GM06990 (cell line): ENCODE measurements around the gene MYOF.

Experiments
- DNase-seq: peaks from one replicate; pipeline ENCODE4 v3.0.0-alpha.2; 2011; ENCODE audit not compliant: insufficient read length; ENCODE audit errors: extremely low read depth
- H3K27me3 ChIP-seq: replicated peaks from 2 replicates; pipeline ENCODE4 v1.6.0; 2011; ENCODE audit warnings: low read length; ENCODE audit not compliant: control insufficient read depth, insufficient read depth
- H3K36me3 ChIP-seq: 2 replicates; pipeline ENCODE4 v1.5.1; 2011; ENCODE audit warnings: low read length; ENCODE audit not compliant: control insufficient read depth, insufficient read depth
- H3K4me3 ChIP-seq: replicated peaks from 2 replicates; pipeline ENCODE4 v1.5.1; 2011; ENCODE audit warnings: low read depth, mild to moderate bottlenecking, control low read depth, low read length
- TF ChIP-seq, protein P1 (sequence below): IDR thresholded peaks from 2 replicates; pipeline ENCODE4 v1.5.1; 2011; ENCODE audit warnings: low read length, control low read depth, mild to moderate bottlenecking, inconsistent platforms; ENCODE audit not compliant: insufficient read depth, poor library complexity, severe bottlenecking

Gene MYOF

DNA sequence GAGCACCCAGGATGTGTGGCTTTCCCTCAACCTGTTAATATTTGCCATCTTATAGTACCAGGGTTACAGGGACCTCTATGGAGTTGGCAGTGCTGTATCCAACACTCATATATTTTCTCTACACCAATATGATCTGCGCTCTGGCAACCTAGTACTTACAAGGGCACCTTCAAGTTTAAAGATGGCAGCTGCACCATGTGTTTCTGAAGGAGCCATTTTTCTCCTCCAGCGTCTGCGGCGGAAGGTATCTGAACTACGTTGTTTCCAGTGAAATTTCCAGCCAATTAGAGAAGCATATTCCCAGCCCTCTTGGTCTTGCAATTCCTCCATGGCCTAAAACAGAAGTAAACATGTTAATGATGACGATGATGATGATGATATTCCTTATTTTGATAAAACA, 125.6 kb downstream of the MYOF start:
- TF ChIP-seq, protein P1, sequence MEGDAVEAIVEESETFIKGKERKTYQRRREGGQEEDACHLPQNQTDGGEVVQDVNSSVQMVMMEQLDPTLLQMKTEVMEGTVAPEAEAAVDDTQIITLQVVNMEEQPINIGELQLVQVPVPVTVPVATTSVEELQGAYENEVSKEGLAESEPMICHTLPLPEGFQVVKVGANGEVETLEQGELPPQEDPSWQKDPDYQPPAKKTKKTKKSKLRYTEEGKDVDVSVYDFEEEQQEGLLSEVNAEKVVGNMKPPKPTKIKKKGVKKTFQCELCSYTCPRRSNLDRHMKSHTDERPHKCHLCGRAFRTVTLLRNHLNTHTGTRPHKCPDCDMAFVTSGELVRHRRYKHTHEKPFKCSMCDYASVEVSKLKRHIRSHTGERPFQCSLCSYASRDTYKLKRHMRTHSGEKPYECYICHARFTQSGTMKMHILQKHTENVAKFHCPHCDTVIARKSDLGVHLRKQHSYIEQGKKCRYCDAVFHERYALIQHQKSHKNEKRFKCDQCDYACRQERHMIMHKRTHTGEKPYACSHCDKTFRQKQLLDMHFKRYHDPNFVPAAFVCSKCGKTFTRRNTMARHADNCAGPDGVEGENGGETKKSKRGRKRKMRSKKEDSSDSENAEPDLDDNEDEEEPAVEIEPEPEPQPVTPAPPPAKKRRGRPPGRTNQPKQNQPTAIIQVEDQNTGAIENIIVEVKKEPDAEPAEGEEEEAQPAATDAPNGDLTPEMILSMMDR, result no peak
- no peaks in the 10 kb centered on the region for H3K36me3 ChIP-seq
- DNase-seq, result no peak

DNA sequence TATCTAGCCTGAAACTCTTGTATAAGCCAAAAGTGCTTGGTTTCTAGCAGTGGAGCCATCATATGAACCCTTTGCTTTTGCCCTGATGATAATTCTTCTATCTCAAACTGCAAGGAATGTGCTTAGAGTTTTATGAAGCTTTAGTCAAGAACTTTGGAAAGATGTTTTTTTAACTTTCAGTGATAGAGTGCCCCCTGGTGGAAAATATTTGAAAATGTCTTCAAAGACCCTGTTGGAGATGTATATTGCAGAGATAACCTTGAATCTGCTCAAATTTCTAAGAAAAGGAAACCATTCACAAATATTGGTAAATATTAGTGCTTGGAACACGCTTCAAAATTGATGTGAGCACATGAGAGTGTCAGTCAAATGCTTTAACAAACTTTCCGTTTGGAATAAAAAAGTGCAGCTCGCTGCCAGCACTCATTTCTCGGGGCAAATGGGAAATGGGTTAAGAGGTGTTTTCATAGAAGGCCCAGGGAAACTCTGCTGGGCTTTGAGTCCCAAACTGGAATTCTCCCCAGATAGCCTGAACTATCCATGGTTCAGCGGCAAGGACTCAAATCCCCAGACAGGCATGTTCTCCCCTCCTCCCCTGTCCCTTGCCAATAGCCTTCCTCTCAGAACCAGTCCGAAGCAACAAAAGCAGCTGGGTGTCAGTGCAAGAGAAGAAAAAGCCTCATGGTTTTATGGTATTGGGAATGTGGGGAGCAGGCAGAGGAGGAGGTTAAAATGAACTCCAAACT, 129.3 kb downstream of the MYOF start:
- Histone ChIP-seq H3K4me3 (no peak overlapping the region), H3K36me3 (no peaks in the 10 kb centered on the region), H3K27me3 (peaks cover 1% of the 10 kb centered on the region; the same call in 1 of the 2 replicates)
- TF ChIP-seq, protein P1, result peak; percentile 34
- no peak for DNase-seq

More for the DNA sequence above, 125.6 kb downstream of the MYOF start:
- H3K27me3 ChIP-seq, result peaks cover 1% of the 10 kb centered on the region
- no peak overlapping the region for H3K4me3 ChIP-seq

DNA sequence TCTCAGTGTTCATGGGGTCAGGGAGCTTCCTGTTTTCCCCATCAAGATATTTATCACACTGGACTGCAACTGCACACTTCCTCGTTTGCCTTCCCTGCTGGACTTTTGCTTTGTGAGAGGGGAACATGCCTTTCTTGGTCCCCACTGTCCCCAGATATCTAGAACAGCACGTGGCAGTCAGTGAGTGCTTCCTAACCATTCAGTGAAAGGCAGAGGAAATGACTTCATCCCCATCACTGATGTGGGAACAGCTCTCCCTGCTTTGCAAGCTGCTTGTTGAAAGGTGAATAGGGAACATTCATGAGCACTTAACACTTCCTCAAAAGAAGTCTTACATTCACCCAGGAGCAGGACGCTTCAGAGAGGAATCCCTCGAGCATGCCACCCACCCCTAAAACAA, 135.4 kb downstream of the MYOF start:
- TF ChIP-seq, protein P1, result no peak
- H3K4me3 ChIP-seq, result no peak overlapping the region
- DNase-seq, result no peak
- no peaks in the 10 kb centered on the region; the same call in 1 of the 2 replicates for H3K27me3 ChIP-seq
- no peaks in the 10 kb centered on the region for H3K36me3 ChIP-seq

DNA sequence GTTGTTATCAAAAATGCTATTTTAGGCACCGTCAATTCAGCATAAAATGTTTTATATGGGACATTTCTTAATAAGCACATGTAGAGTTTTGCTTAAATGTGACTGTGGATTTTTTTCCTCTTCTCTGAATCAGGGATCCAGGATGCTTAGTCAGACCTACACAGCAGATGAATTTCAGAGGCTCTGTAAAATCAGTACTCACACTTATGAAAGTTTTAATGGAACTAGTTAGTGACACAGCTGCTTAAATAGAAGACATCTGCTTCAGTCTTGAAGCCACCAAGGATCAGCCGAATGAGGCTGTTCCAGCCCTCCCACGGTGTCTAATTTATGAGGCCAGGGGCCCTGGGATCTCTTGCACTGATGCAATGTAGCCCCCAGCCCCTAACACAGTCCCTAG, 136.0 kb downstream of the MYOF start:
- H3K27me3 ChIP-seq, result no peaks in the 10 kb centered on the region; the same call in 1 of the 2 replicates
- DNase-seq, result no peak
- H3K36me3 ChIP-seq, result no peaks in the 10 kb centered on the region
- no peak overlapping the region for H3K4me3 ChIP-seq
- TF ChIP-seq, protein P1, result no peak

DNA sequence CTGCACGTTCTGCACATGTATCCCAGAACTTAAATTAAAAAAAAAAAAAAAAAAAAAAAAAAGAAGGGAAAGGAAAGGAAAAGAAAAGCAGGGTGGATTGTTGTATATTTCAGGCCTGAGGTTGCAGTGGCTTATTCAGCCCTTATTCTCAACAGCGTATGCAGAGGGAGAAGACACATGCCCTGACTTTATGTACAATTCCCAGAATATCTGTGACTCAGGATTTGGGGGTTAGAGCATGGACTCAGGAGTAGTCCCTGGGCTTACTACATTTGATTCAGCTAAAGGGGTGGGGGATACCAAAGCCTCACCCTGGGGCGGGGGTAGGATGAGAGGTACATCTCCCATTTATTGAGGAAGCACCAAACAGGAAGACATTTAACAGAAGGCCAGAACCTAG, 137.4 kb downstream of the MYOF start:
- no peak overlapping the region for H3K4me3 ChIP-seq
- H3K27me3 ChIP-seq, result no peaks in the 10 kb centered on the region; the same call in 1 of the 2 replicates
- H3K36me3 ChIP-seq, result no peaks in the 10 kb centered on the region
- DNase-seq, result no peak
- TF ChIP-seq, protein P1, result no peak
